ENCODE data around the gene OGFOD1. TPM values are rescaled to one million over a fixed set of nuclear protein-coding genes. Genes with fewer than 3 reads are reported as not detected.

The OGFOD1 gene
- total and polyA plus RNA-seq, 2 of the 13 experiments (the other 11 are each of a cell fraction or from before 2014, with no cell fraction given) = 35.2 to 81.3 TPM

- TF ChIP-seq, protein P1, sequence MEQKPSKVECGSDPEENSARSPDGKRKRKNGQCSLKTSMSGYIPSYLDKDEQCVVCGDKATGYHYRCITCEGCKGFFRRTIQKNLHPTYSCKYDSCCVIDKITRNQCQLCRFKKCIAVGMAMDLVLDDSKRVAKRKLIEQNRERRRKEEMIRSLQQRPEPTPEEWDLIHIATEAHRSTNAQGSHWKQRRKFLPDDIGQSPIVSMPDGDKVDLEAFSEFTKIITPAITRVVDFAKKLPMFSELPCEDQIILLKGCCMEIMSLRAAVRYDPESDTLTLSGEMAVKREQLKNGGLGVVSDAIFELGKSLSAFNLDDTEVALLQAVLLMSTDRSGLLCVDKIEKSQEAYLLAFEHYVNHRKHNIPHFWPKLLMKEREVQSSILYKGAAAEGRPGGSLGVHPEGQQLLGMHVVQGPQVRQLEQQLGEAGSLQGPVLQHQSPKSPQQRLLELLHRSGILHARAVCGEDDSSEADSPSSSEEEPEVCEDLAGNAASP (CRISPR knock-in tag; IDR thresholded peaks at IDR 0.05; ENCODE audit: borderline replicate concordance) = peak; percentile 72; the same call in 1 of the 2 replicates
- no peak for TF ChIP-seq ZNF17 (CRISPR knock-in tag; IDR thresholded peaks at IDR 0.05)
- TF ChIP-seq POLR2AphosphoS5 (IDR thresholded peaks at IDR 0.05; ENCODE audit: low read depth, low read length) = peak; percentile 91
- peak; percentile 44; the same call in 1 of the 2 replicates for TF ChIP-seq ZNF639 (CRISPR knock-in tag; conservative IDR thresholded peaks at IDR 0.05)
- no peak for TF ChIP-seq ZNF75D (CRISPR knock-in tag; IDR thresholded peaks at IDR 0.05; ENCODE audit: borderline replicate concordance)
- peak; percentile 78; the same call in 1 of the 2 replicates for TF ChIP-seq REPIN1 (CRISPR knock-in tag; IDR thresholded peaks at IDR 0.05; ENCODE audit: borderline replicate concordance, low read depth)
- peak; percentile 68 for TF ChIP-seq ZNF331 (CRISPR knock-in tag; IDR thresholded peaks at IDR 0.05)
- TF ChIP-seq CBX2 (IDR thresholded peaks at IDR 0.05; ENCODE audit: low read depth, low read length) = no peak
- peak; percentile 81; the same call in 1 of the 2 replicates for TF ChIP-seq CBX2 (CRISPR knock-in tag; IDR thresholded peaks at IDR 0.05; ENCODE audit: low read depth)
- no peak for TF ChIP-seq USF2 (IDR thresholded peaks at IDR 0.05; ENCODE audit: low read depth, low read length)
- TF ChIP-seq USF2 (CRISPR knock-in tag; IDR thresholded peaks at IDR 0.05; ENCODE audit: borderline replicate concordance) = no peak; the same call in 1 of the 2 replicates
- no peak for TF ChIP-seq SKI (IDR thresholded peaks at IDR 0.05; ENCODE audit: partially characterized antibody)
- TF ChIP-seq MAZ (IDR thresholded peaks at IDR 0.05; ENCODE audit: borderline replicate concordance, low read depth, low read length) = no peak
- peak; percentile 69 for TF ChIP-seq MAZ (CRISPR knock-in tag; IDR thresholded peaks at IDR 0.05; ENCODE audit: low read depth)
- TF ChIP-seq, protein P2, sequence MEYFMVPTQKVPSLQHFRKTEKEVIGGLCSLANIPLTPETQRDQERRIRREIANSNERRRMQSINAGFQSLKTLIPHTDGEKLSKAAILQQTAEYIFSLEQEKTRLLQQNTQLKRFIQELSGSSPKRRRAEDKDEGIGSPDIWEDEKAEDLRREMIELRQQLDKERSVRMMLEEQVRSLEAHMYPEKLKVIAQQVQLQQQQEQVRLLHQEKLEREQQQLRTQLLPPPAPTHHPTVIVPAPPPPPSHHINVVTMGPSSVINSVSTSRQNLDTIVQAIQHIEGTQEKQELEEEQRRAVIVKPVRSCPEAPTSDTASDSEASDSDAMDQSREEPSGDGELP (IDR thresholded peaks at IDR 0.05; ENCODE audit: borderline replicate concordance, low read depth) = no peak
- TF ChIP-seq MTA3 (CRISPR knock-in tag; IDR thresholded peaks at IDR 0.05) = no peak
- TF ChIP-seq IRX3 (CRISPR knock-in tag; IDR thresholded peaks at IDR 0.05; ENCODE audit: borderline replicate concordance, low read depth) = peak; percentile 73; the same call in 1 of the 2 replicates
- peak; percentile 79 for TF ChIP-seq MXD4 (CRISPR knock-in tag; IDR thresholded peaks at IDR 0.05)
- TF ChIP-seq, protein P3, sequence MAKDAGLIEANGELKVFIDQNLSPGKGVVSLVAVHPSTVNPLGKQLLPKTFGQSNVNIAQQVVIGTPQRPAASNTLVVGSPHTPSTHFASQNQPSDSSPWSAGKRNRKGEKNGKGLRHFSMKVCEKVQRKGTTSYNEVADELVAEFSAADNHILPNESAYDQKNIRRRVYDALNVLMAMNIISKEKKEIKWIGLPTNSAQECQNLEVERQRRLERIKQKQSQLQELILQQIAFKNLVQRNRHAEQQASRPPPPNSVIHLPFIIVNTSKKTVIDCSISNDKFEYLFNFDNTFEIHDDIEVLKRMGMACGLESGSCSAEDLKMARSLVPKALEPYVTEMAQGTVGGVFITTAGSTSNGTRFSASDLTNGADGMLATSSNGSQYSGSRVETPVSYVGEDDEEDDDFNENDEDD (CRISPR knock-in tag; IDR thresholded peaks at IDR 0.05; ENCODE audit: borderline replicate concordance) = peak; percentile 74; the same call in 1 of the 2 replicates
These were observed 68.3 kb downstream of the OGFOD1 start, which contains the start of gene BBS2 (continued) for GRCh38 chr16:56519459-56520250.

Measured in HepG2 (cell line).